Vagina (tissue), 2 donors: ENCODE measurements around the gene PTPRN2. TPM values are rescaled to one million over a fixed set of nuclear protein-coding genes. Genes with fewer than 3 reads are reported as not detected.

Source experiments
- DNase-seq, 2 donors: peaks; one replicate each; pipeline ENCODE4 v3.0.0-alpha.2; 2017; ENCODE audit errors: extremely low spot score in 2 of 2
- H3K27ac ChIP-seq: fragments of 200-600 bp; sonication (generic); one replicate; pipeline ENCODE4 v1.5.1; 2019
- H3K27me3 ChIP-seq: fragments of 200-600 bp; sonication (generic); one replicate; pipeline ENCODE4 v1.5.1; 2019
- H3K36me3 ChIP-seq, 2 donors: fragments of 200-600 bp; sonication (generic); one replicate each; pipeline ENCODE4 v1.5.1; 2017 to 2019
- H3K4me1 ChIP-seq: fragments of 200-600 bp; sonication (generic); one replicate; pipeline ENCODE4 v1.5.1; 2019
- H3K4me3 ChIP-seq, 2 donors: fragments of 200-600 bp; sonication (generic); 1 replicate in 1 of 2; 2 replicates in 1 of 2; pipeline ENCODE4 v1.5.1; 2016 to 2019
- H3K9me3 ChIP-seq: fragments of 200-600 bp; sonication (generic); one replicate; pipeline ENCODE4 v1.5.1; 2019
- CTCF ChIP-seq, 3 experiments: fragments of 450-650 bp in 2 of 3; fragments of 200-600 bp in 1 of 3; sonication (generic) in 1 of 3; IDR thresholded peaks; one replicate each; pipeline ENCODE4 v1.5.1; 2017 to 2019; ENCODE audit warnings: antibody characterized with exemption in 3 of 3, mild to moderate bottlenecking in 2 of 3, moderate library complexity in 2 of 3
- POLR2A ChIP-seq, 2 donors: fragments of 450-650 bp; IDR thresholded peaks; one replicate each; pipeline ENCODE4 v1.6.1; 2017; ENCODE audit warnings: antibody characterized with exemption in 2 of 2, mild to moderate bottlenecking in 2 of 2, moderate library complexity in 2 of 2
- POLR2AphosphoS5 ChIP-seq, 2 donors: sonication (generic); formaldehyde crosslinking; IDR thresholded peaks; one replicate each; pipeline ENCODE4 v1.9.0; 2017; ENCODE audit warnings: antibody characterized with exemption in 2 of 2, mild to moderate bottlenecking in 2 of 2, low read depth in 1 of 2; ENCODE audit not compliant: insufficient read depth in 1 of 2
- intact Hi-C: fragments of 100-400 bp; cut with DNase I; formaldehyde crosslinking; loops from one replicate; pipeline ENCODE4 v1.15.1; 2023
- total RNA-seq: library from RNA; depleted of rRNA; stranded (reverse); fragments of >200 nt; gene quantifications from one replicate; pipeline ENCODE4 v1.2.3, GENCODE V29; 2016

The PTPRN2 gene
- total RNA-seq, 1 donor from 2014 or later, result 7.4 TPM

GRCh38 chr7:158072991-158073730 is 514.5 kb downstream of the PTPRN2 start:
- no peaks in the 10 kb centered on the region for H3K4me1 ChIP-seq
- no peaks in the 10 kb centered on the region for H3K27me3 ChIP-seq
- TF ChIP-seq POLR2AphosphoS5 (IDR thresholded peaks at IDR 0.05; ENCODE audit: insufficient read depth in 1 of 2, low read depth in 1 of 2) (no peak), CTCF (IDR thresholded peaks at IDR 0.05) (no peak), POLR2A (IDR thresholded peaks at IDR 0.05) (no peak)
- H3K4me3 ChIP-seq, result no peak overlapping the region
- H3K36me3 ChIP-seq, result no peaks in the 10 kb centered on the region
- intact Hi-C loops, result no loop called here
- DNase-seq, result no peak
- H3K9me3 ChIP-seq, result no peaks in the 10 kb centered on the region
- H3K27ac ChIP-seq, result no peak overlapping the region

- Histone ChIP-seq H3K27me3 (no peaks in the 10 kb centered on the region), H3K4me3 (no peak overlapping the region), H3K36me3 (no peaks in the 10 kb centered on the region), H3K9me3 (no peaks in the 10 kb centered on the region), H3K27ac (no peak overlapping the region), H3K4me1 (no peaks in the 10 kb centered on the region)
- TF ChIP-seq POLR2AphosphoS5 (IDR thresholded peaks at IDR 0.05; ENCODE audit: insufficient read depth in 1 of 2, low read depth in 1 of 2) (no peak), CTCF (IDR thresholded peaks at IDR 0.05) (no peak), POLR2A (IDR thresholded peaks at IDR 0.05) (no peak)
- intact Hi-C loops, result no loop called here
- DNase-seq, result no peak
These were observed 517.3 kb downstream of the PTPRN2 start for GRCh38 chr7:158070222-158070920.

- Histone ChIP-seq H3K9me3 (no peaks in the 10 kb centered on the region), H3K36me3 (no peaks in the 10 kb centered on the region), H3K27me3 (no peaks in the 10 kb centered on the region), H3K27ac (no peak overlapping the region), H3K4me1 (no peaks in the 10 kb centered on the region), H3K4me3 (no peak overlapping the region)
- DNase-seq, result no peak
- intact Hi-C loops, result no loop called here
- TF ChIP-seq POLR2AphosphoS5 (IDR thresholded peaks at IDR 0.05; ENCODE audit: insufficient read depth in 1 of 2, low read depth in 1 of 2), result no peak
- no peak for TF ChIP-seq CTCF (IDR thresholded peaks at IDR 0.05)
- TF ChIP-seq POLR2A (IDR thresholded peaks at IDR 0.05), result no peak
These were observed 518.8 kb downstream of the PTPRN2 start for GRCh38 chr7:158068853-158069252.

GRCh38 chr7:158067931-158068482 is 519.6 kb downstream of the PTPRN2 start:
- TF ChIP-seq CTCF (IDR thresholded peaks at IDR 0.05) (no peak), POLR2A (IDR thresholded peaks at IDR 0.05) (no peak), POLR2AphosphoS5 (IDR thresholded peaks at IDR 0.05; ENCODE audit: insufficient read depth in 1 of 2, low read depth in 1 of 2) (no peak)
- Histone ChIP-seq H3K4me3 (no peak overlapping the region), H3K27ac (no peak overlapping the region), H3K27me3 (no peaks in the 10 kb centered on the region), H3K36me3 (no peaks in the 10 kb centered on the region), H3K9me3 (no peaks in the 10 kb centered on the region), H3K4me1 (no peaks in the 10 kb centered on the region)
- no peak for DNase-seq
- intact Hi-C loops, result no loop called here
